K562 (cell line): ENCODE results near the gene KSR2. TPM values are rescaled to one million over a fixed set of nuclear protein-coding genes. Genes with fewer than 3 reads are reported as not detected.

Source experiments
- ATAC-seq: fragments of 200-7000 bp; cut with Tn5 transposase; 3 replicates; pipeline ENCODE4 v1.9.1; 2020; ENCODE audit warnings: moderate library complexity
- BruUV-seq: library from RNA; stranded (reverse); fragments of 400-500 nt; replicated peaks from 2 replicates; lab custom pipeline; 2021; lab: Mats Ljungman, UMichigan
- CTCF ChIA-PET: fragments of 300-600 bp; formaldehyde crosslinking; extraction: SDS; loops from one replicate; lab custom pipeline; 2021; ENCODE audit warnings: low intra/inter-chr PET ratio; lab: Yijun Ruan, JAX
- POLR2A ChIA-PET: fragments of 300-600, 350-650 bp; sonication (Branson Sonifier 250); formaldehyde crosslinking; extraction: SDS; loops from one replicate; lab custom pipeline; 2021; ENCODE audit warnings: antibody characterized with exemption, inconsistent platforms; lab: Yijun Ruan, JAX
- DNase-seq, 4 experiments: peaks; one replicate each; pipeline versions ENCODE4 v3.0.0 to v3.0.0-alpha.2; 2011 to 2018; ENCODE audit warnings: low spot score in 3 of 4, mixed read lengths in 3 of 4; ENCODE audit errors: extremely low read depth in 1 of 4
- FAIRE-seq: peaks from 2 replicates; lab custom pipeline; 2011; peaks lifted over from hg19 to GRCh38; lab: Jason Lieb, UNC
- H2AFZ ChIP-seq: 2 replicates; pipeline ENCODE4 v1.6.0; 2011; ENCODE audit warnings: low read depth, low read length, control low read depth, inconsistent platforms
- H3K27ac ChIP-seq: fragments of 200-600 bp; 3 replicates; pipeline ENCODE4 v1.8.0; 2011; ENCODE audit warnings: low read depth, mild to moderate bottlenecking, control low read depth, inconsistent platforms, low read length, moderate library complexity, mixed read lengths; ENCODE audit errors: extremely low read depth
- H3K27me3 ChIP-seq, 2 experiments: fragments of 300-600 bp in 1 of 2; 2 replicates in 1 of 2; 3 replicates in 1 of 2; pipeline versions ENCODE4 v1.6.0 to v1.8.0; 2011; ENCODE audit warnings: inconsistent platforms in 2 of 2, low read length in 2 of 2, mild to moderate bottlenecking in 1 of 2, mixed read lengths in 1 of 2, moderate library complexity in 1 of 2; ENCODE audit not compliant: control insufficient read depth in 2 of 2, insufficient read depth in 2 of 2
- H3K36me3 ChIP-seq: fragments of 300-600 bp; 3 replicates; pipeline ENCODE4 v1.8.0; 2011; ENCODE audit warnings: mild to moderate bottlenecking, low read length, inconsistent platforms; ENCODE audit not compliant: control insufficient read depth, insufficient read depth
- H3K4me1 ChIP-seq, 2 experiments: fragments of 200-600 bp in 1 of 2; replicated peaks in 1 of 2; 2 replicates in 1 of 2; 3 replicates in 1 of 2; pipeline versions ENCODE4 v1.5.1 to v1.8.0; 2011; ENCODE audit warnings: inconsistent platforms in 2 of 2, low read length in 2 of 2, mild to moderate bottlenecking in 1 of 2, mixed read lengths in 1 of 2, moderate library complexity in 1 of 2; ENCODE audit not compliant: control insufficient read depth in 2 of 2, insufficient read depth in 2 of 2
- H3K4me2 ChIP-seq: 2 replicates; pipeline ENCODE4 v1.6.1; 2011; ENCODE audit warnings: low read length, control low read depth, inconsistent platforms, mixed read lengths; ENCODE audit not compliant: insufficient read depth
- H3K4me3 ChIP-seq: fragments of 200-600 bp; sonication (generic), shearing (Covaris generic); 2 replicates; pipeline ENCODE4 v1.5.1; 2016; ENCODE audit warnings: control low read depth, inconsistent platforms
- H3K79me2 ChIP-seq: fragments of 200-600 bp; 3 replicates; pipeline ENCODE4 v1.8.0; 2011; ENCODE audit warnings: low read length, inconsistent platforms; ENCODE audit not compliant: control insufficient read depth, insufficient read depth
- H3K9ac ChIP-seq, 2 experiments: 2 replicates each; pipeline versions ENCODE4 v1.6.0 to v1.6.1; 2011; ENCODE audit warnings: low read depth in 2 of 2, low read length in 2 of 2, control low read depth in 1 of 2, inconsistent platforms in 1 of 2, mild to moderate bottlenecking in 1 of 2, mixed read lengths in 1 of 2; ENCODE audit not compliant: insufficient read depth in 1 of 2
- H3K9me1 ChIP-seq: one replicate; pipeline ENCODE4 v1.6.0; 2011; ENCODE audit warnings: inconsistent platforms, mild to moderate bottlenecking, low read length, moderate library complexity; ENCODE audit not compliant: control insufficient read depth, insufficient read depth
- H3K9me3 ChIP-seq: replicated peaks from 2 replicates; pipeline ENCODE4 v1.5.1; 2011; ENCODE audit warnings: low read depth, low read length, inconsistent platforms; ENCODE audit not compliant: control insufficient read depth, insufficient read depth
- H4K20me1 ChIP-seq: replicated peaks from 2 replicates; pipeline ENCODE4 v1.6.1; 2011; ENCODE audit warnings: low read length, inconsistent platforms, mixed read lengths; ENCODE audit not compliant: control insufficient read depth, insufficient read depth
- BRF1 ChIP-seq: IDR thresholded peaks from 3 replicates; pipeline ENCODE4 v1.6.1; 2011; ENCODE audit warnings: borderline replicate concordance, mild to moderate bottlenecking; ENCODE audit not compliant: insufficient read length; ENCODE audit errors: extremely low read depth
- CSDE1 ChIP-seq, 2 experiments: fragments of 450-650 bp; IDR thresholded peaks; 2 replicates each; pipeline ENCODE4 v1.6.1; 2016; ENCODE audit warnings: mild to moderate bottlenecking in 1 of 2
- EHMT2 ChIP-seq: fragments of 450-650 bp; IDR thresholded peaks from 2 replicates; pipeline ENCODE4 v1.6.1; 2018; ENCODE audit warnings: antibody characterized with exemption
- ELK3 ChIP-seq: fragments of 450-650 bp; formaldehyde crosslinking; IDR thresholded peaks from 2 replicates; pipeline ENCODE4 v1.4.0; 2020; ENCODE audit warnings: mild to moderate bottlenecking
- LCOR ChIP-seq: sonication (generic); formaldehyde crosslinking; IDR thresholded peaks from 2 replicates; pipeline ENCODE4 v1.8.0; 2022; ENCODE audit warnings: mild to moderate bottlenecking, missing genetic modification reagents
- MEF2A ChIP-seq: IDR thresholded peaks from 2 replicates; pipeline ENCODE4 v1.6.1; 2011; ENCODE audit warnings: low read depth, mild to moderate bottlenecking, low read length, moderate library complexity; ENCODE audit not compliant: control insufficient read depth
- MNT ChIP-seq, 2 experiments: fragments of 450-650 bp; conservative IDR thresholded peaks; 2 replicates each; pipeline ENCODE4 v1.6.1; 2017; ENCODE audit warnings: mild to moderate bottlenecking in 2 of 2, moderate library complexity in 2 of 2
- POU5F1 ChIP-seq: fragments of 150-350 bp; IDR thresholded peaks from 2 replicates; pipeline ENCODE4 v1.6.1; 2014; ENCODE audit warnings: borderline replicate concordance, low read length, low read depth, mild to moderate bottlenecking; ENCODE audit not compliant: partially characterized antibody
- SFPQ ChIP-seq: fragments of 200-400 bp; formaldehyde crosslinking; IDR thresholded peaks from 2 replicates; pipeline ENCODE4 v1.6.1; 2017; ENCODE audit warnings: mild to moderate bottlenecking, low read depth, low read length, moderate library complexity
- SP2 ChIP-seq: IDR thresholded peaks from 2 replicates; pipeline ENCODE4 v1.6.1; 2011; ENCODE audit warnings: mild to moderate bottlenecking, low read depth, low read length, moderate library complexity; ENCODE audit not compliant: poor library complexity, severe bottlenecking; ENCODE audit errors: extremely low read depth
- U2AF2 ChIP-seq: fragments of 200-400 bp; formaldehyde crosslinking; optimal IDR thresholded peaks from 2 replicates; pipeline ENCODE3; 2017; ENCODE audit warnings: low read depth, mild to moderate bottlenecking, low read length
- ZBTB49 ChIP-seq: sonication (generic); formaldehyde crosslinking; IDR thresholded peaks from 2 replicates; pipeline ENCODE4 v1.8.0; 2022; ENCODE audit warnings: missing genetic modification reagents, mild to moderate bottlenecking, borderline replicate concordance
- ZC3H8 ChIP-seq: fragments of 450-650 bp; IDR thresholded peaks from 2 replicates; pipeline ENCODE4 v1.6.1; 2017
- ZNF445 ChIP-seq: fragments of 250-450 bp; sonication (Bioruptor Pico); IDR thresholded peaks from 2 replicates; pipeline ENCODE4 v1.4.0; 2020; ENCODE audit warnings: low read depth, mild to moderate bottlenecking, moderate library complexity
- ZNF561 ChIP-seq: fragments of 450-650 bp; formaldehyde crosslinking; conservative IDR thresholded peaks from 2 replicates; pipeline ENCODE4 v1.4.0; 2020; ENCODE audit warnings: mild to moderate bottlenecking, moderate library complexity
- WGBS: fragments of 100-300 bp; shearing (Covaris generic); methylation state at CpG from one replicate; pipeline ENCODE4 v1.1.6; 2016; ENCODE audit warnings: low coverage, mixed read lengths; ENCODE audit not compliant: insufficient coverage; ENCODE audit errors: missing lambda C conversion rate; 5-methylcytosine and 5-hydroxymethylcytosine counted together
- in situ Hi-C: fragments of 300-500 bp; cut with MboI; formaldehyde crosslinking; loops from 4 replicates; pipeline ENCODE4 v1.15.0; 2018; ENCODE audit warnings: inconsistent platforms, mixed read lengths
- intact Hi-C: fragments of 100-400 bp; cut with micrococcal nuclease; formaldehyde crosslinking; loops from 2 replicates; pipeline ENCODE4 v1.14.2; 2022
- polyA plus RNA-seq, 8 experiments: library from polyadenylated mRNA; depleted of rRNA in 4 of 8; stranded (reverse) in 5 of 8; unstranded in 3 of 8; fragments of >200 nt; fragmentation: Nextera tagmentation in 2 of 8; fragmentation: Illumina TruSeq in 1 of 8; extraction: Ambion mirVana in 2 of 8; extraction: Trizol in 1 of 8; gene quantifications; 2 replicates each; pipeline versions ENCODE4 v1.2.1 to v1.2.3, GENCODE V29; 2011 to 2014; ENCODE audit warnings: inconsistent platforms in 1 of 8, missing spikeins in 1 of 8
- total RNA-seq, 7 experiments: library from RNA; depleted of rRNA in 6 of 7; stranded (reverse); fragments of >200 nt in 6 of 7; fragmentation: Illumina TruSeq in 2 of 7; extraction: Trizol in 2 of 7; gene quantifications; 2 replicates each; pipeline versions ENCODE4 v1.2.1 to v1.2.3, GENCODE V29; 2011 to 2021; ENCODE audit warnings: low replicate concordance in 1 of 7

The KSR2 gene
- total and polyA plus RNA-seq, 9 of the 15 experiments (the other 6 are each of a cell fraction or from before 2014, with no cell fraction given): not detected

GRCh38 chr12:117646520-117646919 is 322.3 kb downstream of the KSR2 start (continued):
- TF ChIP-seq SFPQ (no peak), U2AF2 (no peak), LCOR (no peak), ZC3H8 (no peak), SP2 (no peak), ZNF445 (CRISPR knock-in tag) (no peak)

- WGBS: 2% methylated on average over 3 of the region's 3 CpGs
- CTCF ChIA-PET: no interaction called here
- intact Hi-C loops: no loop called here
- H3K9ac ChIP-seq: no peak overlapping the region
- ATAC-seq (no peak), DNase-seq (no peak), FAIRE-seq (no peak)
- POLR2A ChIA-PET: interaction anchor here (0.6 kb wide), 1 partner anchor 399 kb away, joined by 3 read pairs; no protein-coding TSS in a partner anchor
- no peak overlapping the region for H3K4me3 ChIP-seq
- H3K9me1 ChIP-seq: no peaks in the 10 kb centered on the region
- H3K27ac ChIP-seq: no peak overlapping the region
- no peaks in the 10 kb centered on the region for H3K9me3 ChIP-seq
- no peak overlapping the region for H2AFZ ChIP-seq
- no peaks in the 10 kb centered on the region for H4K20me1 ChIP-seq
- in situ Hi-C loops: no loop called here
- H3K4me2 ChIP-seq: no peak overlapping the region
- H3K79me2 ChIP-seq: no peaks in the 10 kb centered on the region
- no TSS peak for BruUV-seq
- H3K27me3 ChIP-seq: no peaks in the 10 kb centered on the region; a peak in 1 of 5 replicates
- H3K36me3 ChIP-seq: no peaks in the 10 kb centered on the region
- no peaks in the 10 kb centered on the region for H3K4me1 ChIP-seq
- TF ChIP-seq EHMT2 (no peak), POU5F1 (no peak), CSDE1 (IDR thresholded peaks at IDR 0.05) (no peak), MEF2A (no peak), ZNF561 (CRISPR knock-in tag) (no peak), MNT (conservative IDR thresholded peaks at IDR 0.05) (no peak), ZBTB49 (no peak), ELK3 (no peak), BRF1 (no peak)
Observed at GRCh38 chr12:117645473-117645872, 323.3 kb downstream of the KSR2 start.
